ENCODE data around the gene IMPACT. TPM values are rescaled to one million over a fixed set of nuclear protein-coding genes. Genes with fewer than 3 reads are reported as not detected.
A peak's percentile ranks its signal among the peaks of the same experiment; 100 is the strongest.

Gene IMPACT
- total RNA-seq, 2 experiments from 2014 or later = 23.8 to 26.4 TPM

GRCh38 chr18:24403076-24403475, 23.4 kb upstream of the IMPACT start:
- H3K4me3 Mint-ChIP-seq = no peak overlapping the region
- no peak for DNase-seq
- H3K27ac Mint-ChIP-seq = no peak overlapping the region
- H3K27me3 Mint-ChIP-seq = peaks cover 61% of the 10 kb centered on the region
- H3K9me3 Mint-ChIP-seq = no peaks in the 10 kb centered on the region
- H3K36me3 Mint-ChIP-seq = no peaks in the 10 kb centered on the region
- peaks cover 10% of the 10 kb centered on the region for H3K4me1 Mint-ChIP-seq

DNA sequence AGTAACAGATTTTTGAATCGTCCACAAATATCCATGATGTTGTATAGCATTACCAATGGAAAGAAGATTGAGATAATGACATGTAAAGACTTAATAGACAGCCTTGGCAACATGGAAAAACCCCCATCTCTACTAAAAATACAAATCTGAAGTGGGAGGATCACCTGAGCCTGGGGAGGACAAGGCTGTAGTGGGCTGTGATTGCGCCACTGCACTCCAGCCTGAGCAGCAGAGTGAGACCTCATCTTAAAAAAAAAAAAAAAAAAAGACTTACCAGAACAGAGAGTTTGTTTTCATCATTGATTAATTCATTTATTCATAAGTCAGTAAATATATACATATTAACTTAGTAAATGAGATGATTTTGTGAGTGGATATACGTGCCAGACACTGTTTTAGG, 21.9 kb upstream of the IMPACT start:
- H3K4me1 Mint-ChIP-seq = peaks cover 8% of the 10 kb centered on the region
- no peak overlapping the region for H3K27ac Mint-ChIP-seq
- H3K36me3 Mint-ChIP-seq = no peaks in the 10 kb centered on the region
- H3K4me3 Mint-ChIP-seq = no peak overlapping the region
- H3K27me3 Mint-ChIP-seq = peaks cover 61% of the 10 kb centered on the region
- H3K9me3 Mint-ChIP-seq = no peaks in the 10 kb centered on the region
- DNase-seq = no peak

DNA sequence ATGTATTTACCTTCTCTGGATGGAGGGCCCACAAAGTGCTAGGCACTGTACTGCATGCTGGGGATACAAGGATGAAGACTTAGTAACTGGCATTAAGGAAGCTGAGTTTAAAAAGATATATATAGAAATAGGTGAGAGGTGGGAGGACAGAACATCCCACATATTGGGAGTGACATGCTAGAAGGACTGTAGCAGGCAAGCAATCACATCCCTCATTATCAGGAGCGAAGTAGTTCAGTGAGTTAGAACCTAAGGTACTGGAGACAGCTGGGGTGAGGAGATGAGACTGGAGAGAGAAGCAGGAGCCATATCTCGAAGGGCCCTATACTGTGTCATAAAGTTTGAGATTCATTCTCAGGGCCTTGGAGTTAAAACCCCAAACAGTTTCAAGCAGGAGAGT, 18.0 kb upstream of the IMPACT start:
- H3K36me3 Mint-ChIP-seq = no peaks in the 10 kb centered on the region
- no peaks in the 10 kb centered on the region for H3K4me1 Mint-ChIP-seq
- H3K27me3 Mint-ChIP-seq = peaks cover 69% of the 10 kb centered on the region
- no peak overlapping the region for H3K4me3 Mint-ChIP-seq
- DNase-seq = no peak
- no peak overlapping the region for H3K27ac Mint-ChIP-seq
- peaks cover 2% of the 10 kb centered on the region for H3K9me3 Mint-ChIP-seq

GRCh38 chr18:24413148-24413547, 13.3 kb upstream of the IMPACT start:
- Mint-ChIP-seq H3K9me3 (peaks cover 3% of the 10 kb centered on the region), H3K4me1 (no peaks in the 10 kb centered on the region)

GRCh38 chr18:24414349-24415003, 12.0 kb upstream of the IMPACT start:
- H3K36me3 Mint-ChIP-seq = no peaks in the 10 kb centered on the region
- H3K9me3 Mint-ChIP-seq = peaks cover 3% of the 10 kb centered on the region
- no peak for DNase-seq
- H3K4me1 Mint-ChIP-seq = no peaks in the 10 kb centered on the region
- peaks cover 53% of the 10 kb centered on the region for H3K27me3 Mint-ChIP-seq
- no peak overlapping the region for H3K27ac Mint-ChIP-seq
- H3K4me3 Mint-ChIP-seq = no peak overlapping the region

More at GRCh38 chr18:24413148-24413547, 13.3 kb upstream of the IMPACT start:
- Mint-ChIP-seq H3K27ac (no peak overlapping the region), H3K27me3 (peaks cover 50% of the 10 kb centered on the region), H3K4me3 (no peak overlapping the region), H3K36me3 (no peaks in the 10 kb centered on the region)
- no peak for DNase-seq

DNA sequence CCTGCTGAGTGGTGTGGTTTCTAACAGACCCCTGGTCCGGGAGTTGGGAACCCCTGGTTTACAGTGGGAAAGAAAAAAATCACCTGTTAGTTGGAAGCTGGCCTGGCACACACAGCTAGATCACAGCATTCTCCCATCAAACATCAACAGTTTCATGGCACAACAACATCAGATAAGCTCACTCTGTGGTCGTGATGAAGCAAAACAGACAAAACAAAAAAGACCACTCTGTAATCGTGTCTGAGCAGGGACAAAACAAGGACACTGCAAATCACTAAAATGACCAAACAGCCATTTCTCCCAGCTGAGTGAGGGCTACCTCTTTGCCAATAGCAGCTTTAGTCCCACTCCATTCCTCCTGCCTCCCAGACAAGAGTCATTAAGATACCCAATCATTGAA, 9.0 kb upstream of the IMPACT start:
- Mint-ChIP-seq H3K9me3 (peaks cover 3% of the 10 kb centered on the region), H3K27me3 (peaks cover 59% of the 10 kb centered on the region), H3K4me3 (no peak overlapping the region), H3K27ac (no peak overlapping the region), H3K36me3 (no peaks in the 10 kb centered on the region), H3K4me1 (no peaks in the 10 kb centered on the region)
- no peak for DNase-seq

- H3K4me3 Mint-ChIP-seq = no peak overlapping the region
- H3K4me1 Mint-ChIP-seq = no peaks in the 10 kb centered on the region
- peaks cover 2% of the 10 kb centered on the region for H3K9me3 Mint-ChIP-seq
- H3K27ac Mint-ChIP-seq = no peak overlapping the region
- peaks cover 57% of the 10 kb centered on the region for H3K27me3 Mint-ChIP-seq
- no peak for DNase-seq
- peaks cover 1% of the 10 kb centered on the region for H3K36me3 Mint-ChIP-seq
These were observed 5.9 kb upstream of the IMPACT start for GRCh38 chr18:24420551-24420950.

GRCh38 chr18:24421831-24422230, 4.6 kb upstream of the IMPACT start:
- Mint-ChIP-seq H3K36me3 (peaks cover 10% of the 10 kb centered on the region), H3K27ac (no peak overlapping the region), H3K4me1 (peaks cover 3% of the 10 kb centered on the region), H3K4me3 (no peak overlapping the region), H3K9me3 (peaks cover 7% of the 10 kb centered on the region), H3K27me3 (peaks cover 52% of the 10 kb centered on the region)
- DNase-seq = no peak

- peak overlapping the region; percentile 85 for H3K27ac Mint-ChIP-seq
- peak overlapping the region; percentile 79 for H3K4me3 Mint-ChIP-seq
- H3K9me3 Mint-ChIP-seq = peaks cover 11% of the 10 kb centered on the region
- DNase-seq = no peak
- H3K27me3 Mint-ChIP-seq = peaks cover 21% of the 10 kb centered on the region
- peaks cover 24% of the 10 kb centered on the region for H3K36me3 Mint-ChIP-seq
- H3K4me1 Mint-ChIP-seq = peaks cover 16% of the 10 kb centered on the region
These were observed 435 bp upstream of the IMPACT start for GRCh38 chr18:24426073-24426397.

- peaks cover 16% of the 10 kb centered on the region for H3K4me1 Mint-ChIP-seq
- H3K27me3 Mint-ChIP-seq = peaks cover 8% of the 10 kb centered on the region
- H3K27ac Mint-ChIP-seq = peak overlapping the region; percentile 96
- DNase-seq = no peak
- peaks cover 11% of the 10 kb centered on the region for H3K9me3 Mint-ChIP-seq
- peak overlapping the region; percentile 91 for H3K4me3 Mint-ChIP-seq
- H3K36me3 Mint-ChIP-seq = peaks cover 25% of the 10 kb centered on the region
These were observed 1.0 kb downstream of the IMPACT start for GRCh38 chr18:24427484-24427883.

DNA sequence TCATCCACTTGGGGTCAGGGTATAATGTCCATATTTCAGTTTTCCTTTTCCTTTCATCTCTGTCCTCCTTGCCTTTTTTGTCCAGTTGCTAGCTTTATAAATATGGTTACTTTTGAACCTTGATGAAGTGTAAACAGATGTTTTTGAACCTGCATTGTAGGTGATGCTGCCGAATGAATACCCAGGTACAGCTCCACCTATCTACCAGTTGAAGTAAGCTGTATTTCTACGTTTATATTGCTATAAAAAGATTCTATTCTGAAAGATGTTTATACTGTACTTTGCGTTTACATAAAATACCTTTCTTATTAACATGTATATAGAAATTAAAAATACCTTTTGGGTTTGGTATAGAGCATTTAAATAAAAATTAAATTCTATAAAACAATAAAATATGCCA, 2.2 kb downstream of the IMPACT start:
- Mint-ChIP-seq H3K9me3 (peaks cover 11% of the 10 kb centered on the region), H3K4me1 (peaks cover 16% of the 10 kb centered on the region), H3K4me3 (peak overlapping the region; percentile 56), H3K27ac (no peak overlapping the region), H3K36me3 (peaks cover 28% of the 10 kb centered on the region), H3K27me3 (peaks cover 4% of the 10 kb centered on the region)
- no peak for DNase-seq

GRCh38 chr18:24429188-24429587, 2.7 kb downstream of the IMPACT start:
- Mint-ChIP-seq H3K36me3 (peaks cover 28% of the 10 kb centered on the region), H3K27me3 (peaks cover 4% of the 10 kb centered on the region), H3K9me3 (peaks cover 11% of the 10 kb centered on the region), H3K4me1 (peaks cover 16% of the 10 kb centered on the region), H3K4me3 (no peak overlapping the region), H3K27ac (no peak overlapping the region)
- no peak for DNase-seq

- DNase-seq = no peak
- Mint-ChIP-seq H3K27ac (no peak overlapping the region), H3K4me1 (peaks cover 8% of the 10 kb centered on the region), H3K9me3 (no peaks in the 10 kb centered on the region), H3K36me3 (peaks cover 14% of the 10 kb centered on the region), H3K4me3 (no peak overlapping the region), H3K27me3 (no peaks in the 10 kb centered on the region)
These were observed 6.1 kb downstream of the IMPACT start for GRCh38 chr18:24432618-24433017.

DNA sequence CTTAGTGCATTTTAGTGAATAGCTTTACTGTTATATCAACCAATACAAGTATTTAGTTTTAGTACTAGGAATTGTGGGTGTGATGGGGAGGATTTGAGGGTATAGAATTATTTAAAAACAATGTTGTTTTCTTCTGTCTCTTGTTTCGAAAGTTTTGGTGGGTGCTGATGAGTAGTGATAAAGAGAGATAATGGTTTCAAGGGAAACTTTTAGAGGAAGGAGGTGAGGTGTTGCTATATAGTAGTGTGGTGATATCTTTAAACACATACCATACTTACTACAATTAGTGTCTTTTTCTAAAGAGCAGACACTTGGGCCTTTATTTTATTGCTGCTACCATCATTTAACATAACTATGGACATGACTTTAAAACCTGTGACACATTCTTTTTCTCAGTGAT, 10.5 kb downstream of the IMPACT start:
- no peak overlapping the region for H3K4me3 Mint-ChIP-seq
- peaks cover 28% of the 10 kb centered on the region for H3K36me3 Mint-ChIP-seq
- no peaks in the 10 kb centered on the region for H3K9me3 Mint-ChIP-seq
- H3K4me1 Mint-ChIP-seq = no peaks in the 10 kb centered on the region
- H3K27ac Mint-ChIP-seq = no peak overlapping the region
- H3K27me3 Mint-ChIP-seq = no peaks in the 10 kb centered on the region
- DNase-seq = no peak

DNA sequence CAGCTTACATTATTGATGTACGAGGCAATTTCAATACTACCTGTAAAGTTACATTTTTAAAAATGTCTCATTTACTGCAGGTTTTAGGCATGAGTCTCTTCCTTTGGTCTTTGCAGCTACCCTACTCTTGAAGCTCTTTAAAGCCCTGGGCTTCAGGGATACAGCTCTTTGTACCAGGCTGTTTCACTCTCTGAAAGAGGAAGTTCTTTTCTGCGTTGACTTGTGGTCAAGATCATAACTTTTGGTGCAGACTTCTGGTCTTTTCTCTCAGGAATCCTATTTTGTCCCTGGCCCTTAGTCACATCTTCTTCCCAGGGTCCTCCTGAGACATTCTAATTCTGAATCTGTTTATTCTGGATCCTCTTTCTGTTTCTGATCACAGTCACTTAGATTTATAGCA, 17.4 kb downstream of the IMPACT start:
- H3K9me3 Mint-ChIP-seq = no peaks in the 10 kb centered on the region
- no peaks in the 10 kb centered on the region for H3K27me3 Mint-ChIP-seq
- peaks cover 29% of the 10 kb centered on the region for H3K36me3 Mint-ChIP-seq
- no peak overlapping the region for H3K4me3 Mint-ChIP-seq
- no peak overlapping the region for H3K27ac Mint-ChIP-seq
- no peak for DNase-seq
- peaks cover 5% of the 10 kb centered on the region for H3K4me1 Mint-ChIP-seq

- no peak overlapping the region for H3K4me3 Mint-ChIP-seq
These were observed 20.0 kb downstream of the IMPACT start for GRCh38 chr18:24446453-24446852.

More at GRCh38 chr18:24446453-24446852, 20.0 kb downstream of the IMPACT start:
- no peaks in the 10 kb centered on the region for H3K27me3 Mint-ChIP-seq
- DNase-seq = no peak
- H3K27ac Mint-ChIP-seq = no peak overlapping the region
- H3K4me1 Mint-ChIP-seq = peaks cover 5% of the 10 kb centered on the region
- peaks cover 28% of the 10 kb centered on the region for H3K36me3 Mint-ChIP-seq
- no peaks in the 10 kb centered on the region for H3K9me3 Mint-ChIP-seq

Measured in activated naive CD8-positive, alpha-beta T cell treated with anti-CD3 and anti-CD28 coated beads for 36 hours (primary cell).